ENCODE data around the gene SLC25A26.
A peak's percentile ranks its signal among the peaks of the same experiment; 100 is the strongest.
"Not testable (repeated sequence)": the region's sequence is repeated elsewhere in the genome, so short reads cannot be mapped to it uniquely, and the experiment has no call there.

Gene SLC25A26

GRCh38 chr3:66224220-66224619, 3.4 kb downstream of the SLC25A26 start:
- TF ChIP-seq CTCF (conservative IDR thresholded peaks at IDR 0.05), result no peak
- H3K27ac ChIP-seq, result no peak overlapping the region

DNA sequence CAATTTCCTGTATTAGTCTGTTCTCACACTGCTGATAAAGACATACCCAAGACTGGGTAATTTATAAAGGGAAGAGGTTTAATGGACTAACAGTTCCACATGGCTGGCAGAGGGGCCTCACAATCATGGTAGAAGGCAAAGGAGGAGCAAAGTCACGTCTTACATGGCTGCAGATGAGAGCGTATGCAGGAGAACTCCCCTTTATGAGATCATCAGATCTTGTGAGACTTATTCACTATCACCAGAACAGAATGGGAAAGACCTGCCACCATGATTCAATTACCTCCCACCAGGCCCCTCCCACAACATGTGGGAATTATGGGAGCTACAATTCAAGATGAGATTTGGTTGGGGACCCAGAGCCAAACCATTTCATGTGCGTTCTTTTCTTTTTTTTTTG, 5.3 kb downstream of the SLC25A26 start:
- not testable (repeated sequence) for H3K27ac ChIP-seq

DNA sequence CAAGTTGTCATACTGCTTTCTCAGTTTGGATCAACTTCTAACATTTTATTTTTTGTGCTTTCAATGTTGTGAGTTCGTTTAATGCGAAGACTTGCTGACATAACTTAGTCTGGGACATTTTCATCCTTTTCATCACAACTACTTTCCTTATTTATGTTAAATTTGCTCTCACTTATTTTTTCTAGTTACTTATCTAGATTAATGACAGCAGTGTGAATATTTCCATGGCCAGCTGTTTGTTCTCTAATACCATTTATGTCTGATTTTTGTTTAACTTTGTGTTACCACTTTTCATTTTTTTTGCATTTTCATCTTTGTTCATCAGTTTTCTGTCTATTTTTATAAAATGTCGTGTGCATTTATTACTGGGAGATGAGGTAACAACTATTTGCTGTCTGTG, 6.2 kb downstream of the SLC25A26 start:
- H3K27ac ChIP-seq, result no peak overlapping the region
- TF ChIP-seq CTCF (conservative IDR thresholded peaks at IDR 0.05) (no peak), ZFX (IDR thresholded peaks at IDR 0.05) (no peak)

DNA sequence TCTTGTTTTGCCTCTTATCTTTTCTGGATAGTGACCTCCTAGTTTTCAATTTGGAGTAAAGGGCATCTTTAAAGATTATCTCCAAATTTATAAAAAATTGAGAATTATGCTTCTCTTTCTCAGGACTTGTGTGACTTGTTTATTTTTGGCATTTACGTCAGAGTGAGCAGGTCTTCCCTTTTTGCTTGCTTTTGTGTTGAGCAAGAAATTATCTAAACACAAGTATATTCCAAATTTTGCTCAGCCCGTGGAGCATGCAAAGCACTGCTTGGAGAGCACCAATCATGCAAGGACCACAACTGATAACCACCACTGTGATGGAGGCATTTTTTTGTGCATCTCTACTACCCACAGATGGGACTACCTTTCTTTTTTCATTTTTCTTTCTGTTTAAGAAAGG, 7.1 kb downstream of the SLC25A26 start:
- H3K27ac ChIP-seq, result no peak overlapping the region
- no peak for TF ChIP-seq ZFX (IDR thresholded peaks at IDR 0.05)

GRCh38 chr3:66228707-66229106, 7.9 kb downstream of the SLC25A26 start:
- TF ChIP-seq ZFX (IDR thresholded peaks at IDR 0.05), result no peak
- no peak for TF ChIP-seq CTCF (conservative IDR thresholded peaks at IDR 0.05)
- no peak overlapping the region for H3K27ac ChIP-seq

DNA sequence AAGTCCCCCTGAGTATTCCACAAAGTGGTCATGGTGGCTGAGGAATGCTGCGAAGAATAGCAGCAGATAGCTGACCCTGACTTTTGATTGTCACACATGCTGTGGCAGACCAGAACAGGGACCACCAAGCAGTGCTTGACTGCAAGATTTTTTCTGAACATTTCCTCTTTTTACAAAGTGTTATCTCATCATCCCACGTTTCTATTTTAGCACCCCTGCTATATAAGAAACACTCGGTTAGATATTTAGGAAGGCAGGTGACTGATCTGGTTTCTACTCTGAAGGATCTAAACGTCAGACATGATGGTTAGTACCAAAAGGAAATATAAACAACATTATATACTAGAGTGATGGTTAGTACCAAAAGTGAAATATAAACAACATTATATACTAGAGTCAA, 9.1 kb downstream of the SLC25A26 start:
- no peak for TF ChIP-seq CTCF (conservative IDR thresholded peaks at IDR 0.05)
- no peak for TF ChIP-seq ZFX (IDR thresholded peaks at IDR 0.05)
- no peak overlapping the region for H3K27ac ChIP-seq

GRCh38 chr3:66233033-66233432, 12.2 kb downstream of the SLC25A26 start:
- TF ChIP-seq CTCF (conservative IDR thresholded peaks at IDR 0.05) (no peak), ZFX (IDR thresholded peaks at IDR 0.05) (no peak)
- H3K27ac ChIP-seq, result no peak overlapping the region

DNA sequence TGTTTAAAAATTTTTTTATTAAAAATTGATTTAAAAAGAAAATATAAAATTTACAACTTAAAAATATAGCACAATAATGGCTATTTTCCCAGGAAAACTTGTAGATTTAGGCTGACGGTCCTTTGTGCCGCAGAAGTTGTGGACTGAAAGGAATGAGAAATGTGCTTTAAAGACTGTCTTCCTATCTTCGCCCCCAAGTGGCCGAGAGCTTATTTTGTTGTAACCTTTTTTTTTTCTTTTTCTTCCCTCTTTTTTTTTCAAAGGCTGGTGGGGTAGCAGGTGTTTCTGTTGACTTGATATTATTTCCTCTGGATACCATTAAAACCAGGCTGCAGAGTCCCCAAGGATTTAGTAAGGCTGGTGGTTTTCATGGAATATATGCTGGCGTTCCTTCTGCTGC, 15.5 kb downstream of the SLC25A26 start:
- no peak for TF ChIP-seq ZFX (IDR thresholded peaks at IDR 0.05)
- TF ChIP-seq CTCF (conservative IDR thresholded peaks at IDR 0.05), result peak; percentile 23
- H3K27ac ChIP-seq, result no peak overlapping the region

DNA sequence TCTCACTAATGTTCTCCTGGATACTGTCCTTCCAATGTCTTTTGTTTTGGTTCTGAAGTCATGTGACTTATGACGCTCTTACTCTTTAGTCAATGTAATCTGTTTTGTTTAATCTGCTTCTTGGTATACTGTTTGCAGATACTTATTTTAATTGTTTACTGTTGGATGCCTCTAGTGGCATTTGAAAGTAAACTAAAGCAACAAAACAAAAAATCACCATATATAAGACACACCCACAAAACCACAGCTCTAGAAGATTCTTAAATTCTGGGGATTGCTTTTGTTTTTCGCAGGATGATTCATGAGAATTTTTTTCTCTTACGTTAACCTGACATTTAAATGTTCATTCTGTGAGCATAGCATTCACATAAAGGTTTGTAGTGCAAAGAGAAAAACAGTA, 16.8 kb downstream of the SLC25A26 start:
- TF ChIP-seq CTCF (conservative IDR thresholded peaks at IDR 0.05), result no peak
- no peak for TF ChIP-seq ZFX (IDR thresholded peaks at IDR 0.05)
- no peak overlapping the region for H3K27ac ChIP-seq

Data from C4-2B (cell line).